HG03095 (cell line): ENCODE results near the gene LAMA4.

ENCODE experiments used
- ATAC-seq: cut with Tn5 transposase; IDR thresholded peaks from one replicate; pipeline ENCODE4 v1.9.1; 2021; ENCODE audit warnings: moderate library complexity; ENCODE audit not compliant: unreplicated experiment

LAMA4 gene

GRCh38 chr6:112153926-112154607 is 100.3 kb downstream of the LAMA4 start:
- no peak for ATAC-seq

- no peak for ATAC-seq
These were observed 104.0 kb downstream of the LAMA4 start for GRCh38 chr6:112150363-112150762.

GRCh38 chr6:112149719-112150263 is 104.6 kb downstream of the LAMA4 start:
- no peak for ATAC-seq

- no peak for ATAC-seq
These were observed 105.1 kb downstream of the LAMA4 start for GRCh38 chr6:112149236-112149635.

- no peak for ATAC-seq
These were observed 106.3 kb downstream of the LAMA4 start for GRCh38 chr6:112148103-112148502.

GRCh38 chr6:112145080-112145573 is 109.2 kb downstream of the LAMA4 start:
- ATAC-seq, result no peak

- no peak for ATAC-seq
These were observed 110.0 kb downstream of the LAMA4 start for GRCh38 chr6:112144145-112144926.

GRCh38 chr6:112141707-112142106 is 112.7 kb downstream of the LAMA4 start:
- ATAC-seq, result no peak

GRCh38 chr6:112139052-112139451 is 115.3 kb downstream of the LAMA4 start:
- ATAC-seq, result no peak

GRCh38 chr6:112130878-112131277 is 123.5 kb downstream of the LAMA4 start:
- ATAC-seq, result no peak

GRCh38 chr6:112128208-112128607 is 126.2 kb downstream of the LAMA4 start:
- no peak for ATAC-seq

- ATAC-seq, result no peak
These were observed 130.4 kb downstream of the LAMA4 start for GRCh38 chr6:112123982-112124381.

GRCh38 chr6:112122756-112123155 is 131.6 kb downstream of the LAMA4 start:
- no peak for ATAC-seq

GRCh38 chr6:112118034-112118433 is 136.3 kb downstream of the LAMA4 start:
- no peak for ATAC-seq

GRCh38 chr6:112117554-112117953 is 136.8 kb downstream of the LAMA4 start:
- ATAC-seq, result no peak

- no peak for ATAC-seq
These were observed 138.1 kb downstream of the LAMA4 start for GRCh38 chr6:112116221-112116620.

- no peak for ATAC-seq
These were observed 139.7 kb downstream of the LAMA4 start for GRCh38 chr6:112114577-112115223.

GRCh38 chr6:112113918-112114317 is 140.4 kb downstream of the LAMA4 start:
- ATAC-seq, result no peak

GRCh38 chr6:112113431-112113830 is 140.9 kb downstream of the LAMA4 start:
- no peak for ATAC-seq

- ATAC-seq, result no peak
These were observed 145.1 kb downstream of the LAMA4 start for GRCh38 chr6:112109262-112109661.

GRCh38 chr6:112106562-112106961 is 147.8 kb downstream of the LAMA4 start:
- no peak for ATAC-seq
